MM.1S (cell line): ENCODE results near the gene RD3L.

Experiments
- CTCF ChIP-seq: fragments of 300-600 bp; sonication (generic); IDR thresholded peaks from 2 replicates; pipeline ENCODE4 v1.5.1; 2016; ENCODE audit warnings: antibody characterized with exemption, low read length, mixed read lengths
- EZH2phosphoT487 ChIP-seq: fragments of 300-600 bp; sonication (generic); IDR thresholded peaks from 2 replicates; pipeline ENCODE4 v1.6.1; 2018; ENCODE audit warnings: antibody characterized with exemption, low read length

DNA sequence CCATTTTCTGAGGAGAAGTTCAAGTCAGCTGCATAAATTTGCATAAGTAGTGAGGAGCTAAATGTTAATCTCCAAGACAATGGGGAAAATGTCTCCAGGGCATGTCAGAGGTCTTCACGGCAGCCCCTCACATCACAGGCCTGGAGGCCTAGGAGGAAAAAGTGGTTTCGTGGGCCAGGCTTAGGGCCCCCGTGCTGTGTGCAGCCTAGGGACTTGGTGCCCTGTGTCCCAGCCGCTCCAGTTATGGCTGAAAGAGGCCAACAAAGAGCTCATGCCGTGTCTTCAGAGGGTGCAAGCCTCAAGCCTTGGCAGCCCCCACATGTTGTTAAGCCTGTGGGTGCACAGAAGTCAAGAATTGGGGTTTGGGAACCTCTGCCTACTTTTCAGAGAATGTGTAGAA is 41.9 kb upstream of the RD3L start:
- TF ChIP-seq CTCF = no peak
- TF ChIP-seq EZH2phosphoT487 = no peak
